NCI-H1092 (cell line): ENCODE results near the gene PDK2.
A peak's percentile ranks its signal among the peaks of the same experiment; 100 is the strongest.

ENCODE experiments used
- DNase-seq: peaks from one replicate; lab custom pipeline; 2025; lab: John Stamatoyannopoulos, UW

The PDK2 gene

DNA sequence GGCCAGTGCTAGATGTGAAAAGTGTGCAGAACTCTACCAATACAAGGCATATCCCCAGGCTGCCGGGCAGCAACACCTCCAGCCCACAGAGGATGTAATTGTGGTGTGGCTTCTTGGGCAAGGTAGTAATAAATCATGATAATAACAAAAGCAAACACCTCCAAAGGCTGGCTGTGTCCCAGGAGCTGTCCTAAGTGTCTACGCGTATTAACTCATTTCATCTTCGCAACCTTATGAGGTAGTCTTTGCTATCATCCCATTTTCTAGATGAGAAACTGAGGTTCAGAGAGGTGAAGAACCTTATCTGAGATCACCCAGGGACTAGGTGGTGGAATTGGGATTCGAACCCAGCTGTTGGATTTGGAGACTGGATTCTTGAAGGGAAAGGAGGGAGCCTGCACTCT, 5.3 kb downstream of the PDK2 start:
- no peak for DNase-seq

- DNase-seq = no peak
Observed at GRCh38 chr17:50100921-50101345, 5.8 kb downstream of the PDK2 start.

- DNase-seq = no peak
Observed at GRCh38 chr17:50101346-50102163, 6.4 kb downstream of the PDK2 start.

DNA sequence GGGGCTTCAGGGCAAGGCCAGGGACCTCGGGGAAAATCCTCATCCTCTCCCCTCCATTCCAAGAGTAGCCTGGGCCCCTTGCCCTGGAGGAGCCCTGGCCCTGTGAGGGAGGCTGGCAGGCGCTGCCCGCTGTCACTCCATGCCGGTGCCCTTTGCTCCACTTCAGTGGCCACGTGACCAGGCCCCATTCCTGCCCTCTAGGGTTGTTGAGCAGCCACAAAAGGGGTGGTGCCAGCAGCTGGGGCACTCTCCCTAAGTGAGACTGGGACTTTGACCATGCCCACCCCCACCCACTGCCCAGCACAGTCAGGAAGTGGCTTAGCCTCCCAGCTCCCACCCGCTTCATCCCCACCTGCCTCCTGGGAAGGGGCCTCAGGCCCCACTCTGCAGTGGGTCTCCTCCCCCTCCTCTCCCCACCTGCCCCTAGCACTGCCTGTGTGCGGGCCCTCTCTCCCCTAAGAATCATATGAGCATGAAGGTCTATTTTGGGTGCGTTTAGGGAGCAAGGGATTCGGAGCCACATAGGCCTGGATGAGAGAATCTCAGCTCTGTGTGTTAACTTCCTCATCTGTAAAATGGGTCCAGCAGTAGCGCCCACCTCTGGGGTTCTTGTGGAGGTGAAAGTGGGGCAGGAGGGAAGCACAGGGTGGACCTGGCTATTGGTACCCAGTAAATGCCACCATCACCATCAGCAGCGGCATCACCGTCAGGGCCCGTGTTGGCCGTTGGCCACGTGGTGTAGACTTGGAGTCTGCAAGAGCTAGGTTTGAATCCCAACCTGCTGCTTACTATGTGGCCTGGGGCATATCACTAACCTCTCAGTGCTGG, 7.2 kb downstream of the PDK2 start:
- no peak for DNase-seq

GRCh38 chr17:50103252-50103651, 8.1 kb downstream of the PDK2 start:
- DNase-seq = no peak

- no peak for DNase-seq
Observed at GRCh38 chr17:50103941-50104340, 8.8 kb downstream of the PDK2 start.

DNA sequence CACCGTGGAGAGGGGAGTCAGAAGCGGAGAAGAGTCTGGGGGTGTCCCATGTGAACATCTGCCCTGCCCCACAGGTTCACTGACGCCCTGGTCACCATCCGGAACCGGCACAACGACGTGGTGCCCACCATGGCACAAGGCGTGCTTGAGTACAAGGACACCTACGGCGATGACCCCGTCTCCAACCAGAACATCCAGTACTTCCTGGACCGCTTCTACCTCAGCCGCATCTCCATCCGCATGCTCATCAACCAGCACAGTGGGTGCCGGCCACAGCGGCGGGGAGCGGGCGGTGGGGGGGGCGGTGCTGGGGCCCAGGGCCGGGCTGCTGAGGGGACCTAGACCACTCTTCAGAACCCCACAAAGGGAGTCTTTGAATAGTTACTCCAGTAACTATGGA, 10.7 kb downstream of the PDK2 start:
- DNase-seq = no peak

GRCh38 chr17:50106393-50107131, 11.4 kb downstream of the PDK2 start:
- no peak for DNase-seq

- no peak for DNase-seq
Observed at GRCh38 chr17:50107790-50108414, 12.8 kb downstream of the PDK2 start.

DNA sequence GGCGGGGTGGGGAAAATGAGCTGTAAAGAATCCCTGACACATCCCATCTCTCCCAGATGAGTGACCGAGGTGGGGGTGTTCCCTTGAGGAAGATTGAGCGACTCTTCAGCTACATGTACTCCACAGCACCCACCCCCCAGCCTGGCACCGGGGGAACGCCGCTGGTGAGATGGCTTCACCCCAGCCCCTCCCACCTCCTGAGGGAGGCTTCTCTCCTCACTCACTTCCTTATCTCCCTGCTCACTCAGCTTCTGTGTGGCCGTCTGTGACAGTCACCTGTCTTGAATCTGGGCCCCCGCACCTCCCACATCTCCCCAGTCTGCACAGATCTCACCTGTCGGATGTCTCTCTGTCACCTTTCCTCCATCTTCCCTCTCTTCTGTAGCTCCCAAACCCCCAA, 13.4 kb downstream of the PDK2 start:
- no peak for DNase-seq

- no peak for DNase-seq
Observed at GRCh38 chr17:50109207-50109606, 14.1 kb downstream of the PDK2 start.

GRCh38 chr17:50109785-50110184, 14.6 kb downstream of the PDK2 start:
- DNase-seq = no peak

- no peak for DNase-seq
Observed at GRCh38 chr17:50110591-50111349, 15.6 kb downstream of the PDK2 start.

DNA sequence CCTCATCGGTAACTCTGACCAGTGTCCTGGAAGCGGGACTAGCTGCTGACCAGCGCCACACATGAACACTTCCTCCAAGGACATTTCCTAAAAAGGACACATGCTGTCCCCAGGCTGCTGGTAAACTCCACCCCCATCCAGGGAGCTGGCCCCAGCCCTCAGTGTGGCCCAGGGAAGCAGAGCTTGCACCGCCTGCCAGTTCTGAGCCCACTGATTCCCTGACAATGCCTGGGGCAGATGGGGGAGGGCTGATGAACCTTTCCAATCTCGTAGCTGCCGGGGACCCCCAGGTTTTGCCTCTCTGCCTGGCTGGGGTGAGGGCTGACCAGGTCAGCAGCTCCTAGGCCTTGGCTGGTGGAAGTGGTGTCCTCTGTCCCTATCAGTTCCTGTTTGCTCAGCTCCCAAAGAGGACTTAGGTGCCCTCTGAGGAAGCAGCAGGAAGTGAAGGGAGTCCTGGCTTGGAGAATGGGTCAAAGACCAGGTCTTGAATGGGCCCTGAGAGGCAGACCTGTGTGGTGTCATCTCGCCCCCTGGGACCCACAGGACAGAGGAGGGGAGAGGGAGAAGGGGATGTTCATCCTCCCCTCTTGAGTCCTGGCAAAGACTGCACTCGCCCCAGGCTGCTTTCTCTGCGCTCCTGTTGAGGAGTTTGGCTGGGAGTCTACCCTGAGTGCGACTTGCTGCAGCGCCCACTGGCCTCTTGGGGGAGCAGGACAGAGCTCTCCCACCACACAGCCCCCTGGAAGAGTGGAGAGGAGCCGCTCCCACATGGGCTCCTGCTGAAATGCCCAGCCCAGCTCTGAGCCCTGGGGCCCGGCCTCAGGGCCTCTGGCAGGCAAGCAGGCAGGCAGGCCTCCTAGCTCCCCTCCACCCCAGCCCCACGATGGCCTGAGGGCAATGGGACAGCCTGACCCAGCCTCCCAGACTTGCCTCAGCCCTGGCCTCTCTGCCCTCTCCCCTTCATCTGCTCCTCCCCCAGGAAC, 16.8 kb downstream of the PDK2 start:
- no peak for DNase-seq

GRCh38 chr17:50112694-50113093, 17.5 kb downstream of the PDK2 start:
- no peak for DNase-seq

DNA sequence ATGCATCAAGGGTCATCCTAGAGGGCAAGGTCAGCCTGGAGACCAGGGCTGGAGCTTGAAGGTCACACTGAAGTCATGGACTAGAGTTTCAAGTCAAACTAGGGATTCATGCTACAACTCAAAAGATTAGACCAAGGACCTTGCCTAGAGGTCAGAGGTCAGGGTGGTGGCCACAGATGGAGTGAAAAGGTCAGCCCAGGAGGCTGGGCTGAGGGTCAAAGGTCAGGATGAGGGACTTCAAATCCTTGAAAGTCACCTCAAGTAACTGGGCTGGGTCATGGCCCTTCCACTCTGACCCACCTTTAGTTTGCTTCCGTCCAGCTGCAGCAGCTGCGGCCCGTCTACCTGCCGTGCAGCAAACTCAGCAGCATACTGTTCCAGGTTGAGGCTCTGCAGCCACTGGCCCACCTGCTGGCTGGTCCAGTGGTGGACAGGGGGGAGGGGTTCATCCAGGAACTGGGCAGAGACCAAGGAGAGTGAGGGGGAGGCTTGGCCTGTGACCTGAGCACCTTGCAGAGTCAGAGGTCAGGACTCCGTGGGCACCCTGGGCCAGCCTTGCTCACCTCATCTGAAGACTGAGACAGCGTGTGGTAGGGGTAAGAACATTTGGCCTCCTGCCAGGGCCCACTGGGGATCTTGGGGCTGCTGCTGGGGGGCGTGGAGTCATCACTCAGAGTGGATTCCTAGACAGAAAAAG, 18.6 kb downstream of the PDK2 start:
- DNase-seq = no peak

- DNase-seq = no peak
Observed at GRCh38 chr17:50114401-50114800, 19.2 kb downstream of the PDK2 start.

- DNase-seq = peak; percentile 12
Observed at GRCh38 chr17:50114849-50115357, 19.8 kb downstream of the PDK2 start.

DNA sequence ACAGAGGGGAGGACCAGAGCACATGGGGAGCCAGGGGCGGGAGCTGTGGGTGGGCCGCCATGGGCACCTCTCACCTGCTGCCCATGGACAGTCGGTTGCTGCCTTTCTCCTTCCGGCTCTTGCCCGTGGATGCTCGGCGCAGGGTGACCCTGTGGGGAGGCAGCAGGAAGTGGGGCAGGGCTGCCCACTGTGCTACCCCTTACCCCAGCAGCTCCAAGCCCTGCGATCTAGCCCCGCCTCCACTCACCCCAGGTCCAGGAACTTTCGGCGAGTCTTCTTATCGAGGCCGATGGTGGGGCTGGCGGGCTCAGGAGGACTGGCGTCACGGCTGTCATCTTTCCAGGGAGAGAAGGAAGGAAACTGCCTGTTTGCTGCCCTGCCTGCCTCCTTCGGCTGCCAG, 20.6 kb downstream of the PDK2 start:
- no peak for DNase-seq
